SH-SY5Y (cell line): ENCODE results near the gene RMND5A.
"Not testable (repeated sequence)": the region's sequence is repeated elsewhere in the genome, so short reads cannot be mapped to it uniquely, and the experiment has no call there.

Experiments used
- GATA2 ChIP-seq: IDR thresholded peaks from 2 replicates; pipeline ENCODE4 v1.6.1; 2011; ENCODE audit warnings: mild to moderate bottlenecking, low read depth, low read length
- GATA3 ChIP-seq: IDR thresholded peaks from 2 replicates; pipeline ENCODE4 v1.6.1; 2011; ENCODE audit warnings: low read depth, mild to moderate bottlenecking, low read length, moderate library complexity

The RMND5A gene

GRCh38 chr2:86719637-86720539 lies at the start of gene RMND5A:
RMND5A (plus strand) TSS chr2:86720291; CDS start chr2:86720668, 377 bp downstream.
- TF ChIP-seq GATA2, GATA3: not testable (repeated sequence)

GRCh38 chr2:86671337-86671981 lies 48.6 kb upstream of the RMND5A start:
- TF ChIP-seq GATA2 (no peak), GATA3 (no peak)

- TF ChIP-seq GATA3 (no peak), GATA2 (no peak)
These were observed 48.0 kb upstream of the RMND5A start for GRCh38 chr2:86672027-86672545.

- TF ChIP-seq GATA2 (no peak), GATA3 (no peak)
These were observed 47.1 kb upstream of the RMND5A start for GRCh38 chr2:86673011-86673410.

DNA sequence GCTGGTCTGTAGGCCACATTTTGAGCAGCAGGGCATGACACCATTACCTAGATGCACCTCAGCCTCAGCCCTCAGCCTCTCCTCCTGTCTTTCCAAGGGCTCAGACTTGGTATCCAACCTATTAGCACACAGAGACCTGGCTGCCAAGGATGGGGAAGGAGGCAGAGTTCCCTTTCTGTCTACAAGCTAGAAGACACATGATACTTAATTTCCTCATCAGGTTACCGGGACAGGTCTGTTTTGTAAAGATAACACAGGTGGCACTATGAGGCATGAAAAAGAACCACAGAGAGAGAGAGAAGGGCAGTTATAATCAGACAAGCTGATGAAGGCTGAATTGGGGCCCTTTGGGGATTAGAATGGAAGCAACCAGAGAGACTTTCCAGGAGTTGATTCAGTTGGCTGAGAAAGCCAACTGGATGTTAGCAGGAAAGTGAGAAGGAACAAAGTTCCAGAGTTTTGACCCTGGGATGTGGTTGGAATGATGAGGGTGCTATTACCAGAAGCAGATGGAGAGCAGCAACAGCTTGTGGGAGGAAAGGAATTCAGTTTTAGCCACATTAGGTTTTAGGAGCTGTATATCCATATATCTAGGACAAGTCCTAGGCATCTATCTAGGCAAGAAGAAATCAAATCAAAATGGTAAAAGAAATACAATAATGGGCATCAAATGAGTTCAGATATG lies 46.0 kb upstream of the RMND5A start:
- TF ChIP-seq GATA2 (no peak), GATA3 (no peak)

DNA sequence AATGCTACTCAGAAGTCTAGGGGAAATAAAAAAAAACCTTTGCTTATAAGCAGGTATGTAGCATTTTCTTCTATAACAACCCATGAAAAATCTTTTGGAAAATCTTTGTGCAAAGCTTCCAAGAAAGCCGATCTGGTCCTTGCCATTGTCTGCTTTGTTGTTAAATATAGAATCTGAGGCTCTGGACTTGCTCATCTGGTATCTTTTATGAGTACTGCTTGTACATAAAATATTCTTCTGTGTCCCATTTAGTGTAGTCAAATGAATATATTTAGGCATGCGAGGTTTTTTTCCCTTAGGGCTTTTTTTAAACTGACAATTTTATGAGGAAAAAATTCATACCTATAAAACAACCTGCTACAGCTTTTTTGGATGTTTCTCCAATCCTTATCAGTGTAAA lies 45.0 kb upstream of the RMND5A start:
- TF ChIP-seq GATA3 (no peak), GATA2 (no peak)

DNA sequence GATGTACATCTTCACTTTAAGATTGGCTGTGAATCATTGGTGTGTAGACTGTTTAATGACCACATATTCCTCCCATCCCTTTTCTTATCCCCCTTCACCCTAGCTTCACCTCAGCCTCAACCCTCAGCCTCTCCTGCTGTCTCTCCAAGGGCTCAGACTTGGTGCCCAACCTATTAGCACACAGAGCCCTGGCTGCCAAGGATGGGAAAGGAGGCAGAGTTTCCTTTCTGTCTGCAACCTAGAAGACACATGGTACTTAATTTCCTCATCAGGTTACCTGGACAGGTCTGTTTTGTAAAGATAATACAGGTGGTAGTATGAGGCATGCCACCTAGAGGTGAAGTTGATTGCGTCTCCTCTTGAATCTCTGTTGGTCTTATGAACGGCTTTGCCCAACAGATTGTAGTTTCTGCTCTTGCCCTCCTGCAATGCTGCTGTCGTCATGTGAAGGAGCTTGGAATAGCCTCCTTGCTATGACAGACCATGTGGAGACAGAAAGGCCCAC lies 44.5 kb upstream of the RMND5A start:
- no peak for TF ChIP-seq GATA2
- TF ChIP-seq GATA3, result no peak

GRCh38 chr2:86677816-86678215 lies 42.3 kb upstream of the RMND5A start:
- no peak for TF ChIP-seq GATA2
- no peak for TF ChIP-seq GATA3

- TF ChIP-seq GATA2, result no peak
- TF ChIP-seq GATA3, result no peak
These were observed 41.1 kb upstream of the RMND5A start for GRCh38 chr2:86679036-86679435.

- TF ChIP-seq GATA3 (no peak), GATA2 (no peak)
These were observed 34.7 kb upstream of the RMND5A start for GRCh38 chr2:86685351-86685750.

- TF ChIP-seq GATA2, result no peak
- no peak for TF ChIP-seq GATA3
These were observed 33.6 kb upstream of the RMND5A start for GRCh38 chr2:86686460-86686859.

DNA sequence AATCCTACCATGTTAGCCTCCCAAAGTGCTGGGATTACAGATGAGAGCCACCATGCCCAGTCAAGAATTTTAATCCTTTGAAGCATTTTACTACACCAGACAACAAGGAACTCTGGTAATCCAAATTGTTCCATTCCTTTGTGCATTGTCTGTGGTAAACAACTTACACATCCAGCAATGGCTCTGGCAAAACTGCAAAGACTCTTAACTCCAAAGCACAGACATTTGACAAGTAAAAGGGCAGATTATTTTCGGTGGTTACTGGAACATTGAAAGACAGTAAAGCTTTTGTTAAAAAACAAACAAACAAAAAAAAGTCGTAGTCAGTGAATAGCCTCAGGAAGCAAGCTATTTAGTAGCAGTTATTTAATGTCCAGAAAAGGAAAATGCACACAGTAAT lies 33.2 kb upstream of the RMND5A start:
- TF ChIP-seq GATA3 (no peak), GATA2 (no peak)

DNA sequence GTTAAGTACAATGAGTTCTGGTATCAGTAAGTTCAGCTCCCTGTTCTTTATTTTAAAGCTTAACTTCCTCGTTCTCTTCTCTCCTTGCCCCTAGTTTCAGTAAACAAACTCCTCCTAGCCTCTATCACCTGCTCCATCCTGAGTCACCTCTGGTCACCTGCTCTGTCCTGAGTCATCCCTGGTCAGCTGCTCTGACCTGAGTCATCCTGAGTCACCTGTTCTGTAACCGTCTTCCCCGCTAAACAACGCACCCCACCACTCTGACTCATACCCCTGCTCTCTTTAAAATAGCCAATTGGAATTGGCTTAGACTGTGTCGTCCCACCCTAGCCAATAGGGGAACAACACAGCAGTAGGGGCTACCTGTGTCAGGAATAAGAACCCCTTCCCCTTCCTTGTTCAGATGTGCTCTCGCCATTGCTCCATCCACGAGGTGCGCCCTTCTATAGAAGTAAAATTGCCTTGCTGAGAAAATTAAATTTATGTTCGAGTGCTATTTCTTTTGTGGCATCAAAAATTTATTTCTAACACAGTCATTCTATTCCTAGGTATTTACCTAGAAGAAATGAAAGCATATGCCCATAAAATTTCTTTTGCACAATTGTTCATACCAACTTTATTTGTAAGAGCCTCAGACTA lies 24.9 kb upstream of the RMND5A start:
- TF ChIP-seq GATA2 (no peak), GATA3 (no peak)

DNA sequence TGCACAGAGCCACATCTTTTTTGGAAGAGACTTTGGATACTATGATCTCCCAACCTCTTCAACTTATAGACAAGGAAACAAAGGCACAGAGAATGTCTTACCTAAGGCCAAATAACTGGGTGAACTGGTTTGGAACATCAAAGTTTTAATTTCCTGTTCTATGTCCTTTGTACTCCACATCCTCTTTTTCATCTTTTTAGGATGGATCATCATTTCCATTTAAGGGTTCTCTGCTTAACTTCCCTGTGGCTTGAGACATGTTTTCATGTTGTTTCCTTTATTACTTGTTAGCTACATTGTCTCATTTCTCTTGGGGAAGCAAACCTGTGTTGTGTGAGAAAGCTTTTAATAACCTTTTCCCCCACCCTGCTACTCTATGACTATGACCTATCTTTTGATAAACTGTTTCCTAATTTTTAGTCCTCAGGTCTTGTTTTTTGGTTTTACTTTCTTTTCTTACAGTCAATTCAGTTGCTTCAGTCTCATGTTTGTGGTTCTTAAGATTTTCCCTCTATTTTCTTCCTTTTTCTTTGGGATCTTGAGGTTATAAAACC lies 22.5 kb upstream of the RMND5A start:
- TF ChIP-seq GATA3, result no peak
- TF ChIP-seq GATA2, result no peak
